T-helper 17 cell (primary cell): ENCODE measurements around the gene RPS6KA2. TPM values are rescaled to one million over a fixed set of nuclear protein-coding genes. Genes with fewer than 3 reads are reported as not detected.
"Not testable (repeated sequence)": the region's sequence is repeated elsewhere in the genome, so short reads cannot be mapped to it uniquely, and the experiment has no call there.

Source experiments
- ATAC-seq: fragments of 150-1000 bp; cut with Tn5 transposase; 2 replicates; pipeline ENCODE4 v1.10.0; 2021; ENCODE audit warnings: mild to moderate bottlenecking, moderate library complexity
- DNase-seq, 3 donors: peaks; one replicate each; pipeline versions ENCODE4 v3.0.0 to v3.0.0-alpha.2; 2020 to 2021
- H3K9me3 ChIP-seq: one replicate; pipeline ENCODE4 v1.7.0; 2013; ENCODE audit warnings: low read length, mild to moderate bottlenecking; ENCODE audit not compliant: control insufficient read depth, poor library complexity, severe bottlenecking
- H3K27ac Mint-ChIP-seq: one replicate; pipeline ENCODE4 v1.8.0; 2022; ENCODE audit warnings: mild to moderate bottlenecking, moderate library complexity, mixed read lengths
- H3K27me3 Mint-ChIP-seq: one replicate; pipeline ENCODE4 v1.8.0; 2022; ENCODE audit warnings: mixed read lengths
- H3K36me3 Mint-ChIP-seq: one replicate; pipeline ENCODE4 v1.8.0; 2022; ENCODE audit warnings: low read depth, mixed read lengths
- H3K4me1 Mint-ChIP-seq: one replicate; pipeline ENCODE4 v1.8.0; 2022; ENCODE audit warnings: mild to moderate bottlenecking, mixed read lengths
- H3K4me3 Mint-ChIP-seq: one replicate; pipeline ENCODE4 v1.8.0; 2022; ENCODE audit warnings: mild to moderate bottlenecking, moderate library complexity, mixed read lengths
- total RNA-seq, 4 donors: library from RNA in 2 of 4; stranded (reverse) in 2 of 4; gene quantifications; one replicate each; pipeline ENCODE4 v1.2.3 and lab custom pipeline; 2022 to 2026

Gene RPS6KA2
- total RNA-seq, 2 donors from 2014 or later = 3.3 to 5.9 TPM

DNA sequence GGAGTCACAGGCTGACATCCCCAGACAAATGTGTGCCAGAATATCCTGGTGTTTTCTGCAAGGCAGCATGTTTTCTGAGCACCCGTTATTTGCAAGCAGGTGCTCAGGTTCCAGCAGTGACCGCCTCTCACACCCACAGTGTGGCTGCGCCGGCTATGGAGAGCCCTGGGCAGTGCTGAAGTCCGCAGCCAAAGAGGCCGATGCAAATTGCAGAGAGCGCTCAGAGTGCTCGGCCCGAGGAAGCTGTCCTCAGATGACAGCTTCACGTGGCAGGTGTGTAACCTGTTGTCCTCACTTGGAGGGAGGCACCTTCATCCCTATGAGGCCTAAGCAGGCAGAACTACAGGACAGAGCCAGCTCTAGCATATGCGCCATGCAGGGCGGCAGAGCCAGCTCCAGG lies 220.9 kb downstream of the RPS6KA2 start:
- ATAC-seq (no peak), DNase-seq (no peak)
- H3K9me3 ChIP-seq = no peaks in the 10 kb centered on the region
- Mint-ChIP-seq H3K4me3 (no peak overlapping the region), H3K27ac (no peak overlapping the region), H3K4me1 (peaks cover 17% of the 10 kb centered on the region), H3K27me3 (no peaks in the 10 kb centered on the region), H3K36me3 (no peaks in the 10 kb centered on the region)

GRCh38 chr6:166405386-166405785 lies 221.7 kb downstream of the RPS6KA2 start:
- peaks cover 18% of the 10 kb centered on the region for H3K4me1 Mint-ChIP-seq
- H3K27ac Mint-ChIP-seq = peak overlapping the region; percentile 27
- DNase-seq = no peak
- ATAC-seq = no peak
- H3K27me3 Mint-ChIP-seq = no peaks in the 10 kb centered on the region
- H3K4me3 Mint-ChIP-seq = no peak overlapping the region
- H3K36me3 Mint-ChIP-seq = no peaks in the 10 kb centered on the region
- H3K9me3 ChIP-seq = no peaks in the 10 kb centered on the region

- DNase-seq = no peak
- peaks cover 12% of the 10 kb centered on the region for H3K4me1 Mint-ChIP-seq
- peaks cover 6% of the 10 kb centered on the region for H3K27me3 Mint-ChIP-seq
- ATAC-seq = no peak
- H3K9me3 ChIP-seq = no peaks in the 10 kb centered on the region
- H3K36me3 Mint-ChIP-seq = no peaks in the 10 kb centered on the region
- H3K27ac Mint-ChIP-seq = peak overlapping the region; percentile 29
- no peak overlapping the region for H3K4me3 Mint-ChIP-seq
These were observed 224.3 kb downstream of the RPS6KA2 start for GRCh38 chr6:166402582-166403277.

DNA sequence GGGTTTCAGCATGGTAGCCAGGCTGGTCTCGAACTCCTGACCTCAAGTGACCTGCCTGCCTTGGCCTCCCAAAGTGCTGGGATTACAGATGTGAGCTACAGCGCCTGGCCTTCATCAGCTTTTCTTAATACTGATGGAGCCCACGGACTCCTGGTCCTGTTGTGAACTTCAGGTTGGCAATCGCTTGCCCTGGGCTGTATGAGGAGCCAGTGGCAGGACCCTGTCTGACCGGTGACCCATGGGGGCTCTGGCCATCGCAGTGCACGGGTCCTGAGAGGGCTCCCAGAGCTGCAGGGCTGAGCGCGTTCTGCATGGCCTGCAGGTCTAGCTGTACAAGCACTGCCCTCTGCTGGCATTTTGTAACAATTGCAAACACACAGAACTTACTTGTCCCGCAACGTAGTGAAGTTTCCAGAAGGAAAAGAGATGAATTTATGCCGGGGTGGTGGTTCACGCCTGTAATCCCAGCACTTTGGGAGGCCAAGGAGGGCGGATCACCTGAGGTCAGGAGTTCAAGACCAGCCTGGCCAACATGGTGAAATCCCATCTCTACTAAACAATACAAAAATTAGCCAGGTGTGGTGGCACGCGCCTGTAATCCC lies 226.3 kb downstream of the RPS6KA2 start:
- H3K27me3 Mint-ChIP-seq, H3K4me3 Mint-ChIP-seq, H3K9me3 ChIP-seq, H3K36me3 Mint-ChIP-seq: not testable (repeated sequence)
- Mint-ChIP-seq H3K4me1 (peaks cover 12% of the 10 kb centered on the region), H3K27ac (peak overlapping the region; percentile 49)
- DNase-seq (peak in 2 of 3 donors; percentile 35 to 41), ATAC-seq (peak; percentile 91)

- peak overlapping the region; percentile 49 for H3K27ac Mint-ChIP-seq
- no peak for DNase-seq
- H3K36me3 Mint-ChIP-seq = no peaks in the 10 kb centered on the region
- peaks cover 15% of the 10 kb centered on the region for H3K27me3 Mint-ChIP-seq
- peaks cover 12% of the 10 kb centered on the region for H3K4me1 Mint-ChIP-seq
- no peak overlapping the region for H3K4me3 Mint-ChIP-seq
- no peaks in the 10 kb centered on the region for H3K9me3 ChIP-seq
- no peak for ATAC-seq
These were observed 226.9 kb downstream of the RPS6KA2 start for GRCh38 chr6:166400181-166400580.

DNA sequence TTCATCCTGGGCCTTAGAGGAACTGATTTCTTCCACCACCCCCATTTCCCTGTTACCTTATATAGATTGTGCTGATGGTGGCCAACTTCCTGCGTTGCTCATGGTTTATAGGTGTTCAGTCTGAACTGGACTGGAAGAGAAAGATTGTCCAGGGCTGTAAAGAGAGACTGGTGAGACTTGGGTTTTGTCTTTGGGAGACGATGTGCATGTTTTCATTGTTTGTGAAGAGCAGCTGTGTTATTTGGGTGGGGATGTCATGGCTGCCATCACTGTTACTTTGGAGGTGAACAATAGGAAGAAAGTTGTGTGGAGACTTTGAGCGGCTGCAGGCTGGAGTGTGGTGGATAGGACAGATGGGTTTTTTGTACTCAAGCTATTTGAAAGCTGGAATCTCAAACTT lies 228.7 kb downstream of the RPS6KA2 start:
- no peak overlapping the region for H3K27ac Mint-ChIP-seq
- H3K36me3 Mint-ChIP-seq = no peaks in the 10 kb centered on the region
- DNase-seq (no peak), ATAC-seq (no peak)
- peaks cover 22% of the 10 kb centered on the region for H3K27me3 Mint-ChIP-seq
- no peaks in the 10 kb centered on the region for H3K9me3 ChIP-seq
- no peak overlapping the region for H3K4me3 Mint-ChIP-seq
- peaks cover 12% of the 10 kb centered on the region for H3K4me1 Mint-ChIP-seq

GRCh38 chr6:166397849-166398248 lies 229.2 kb downstream of the RPS6KA2 start:
- peaks cover 10% of the 10 kb centered on the region for H3K4me1 Mint-ChIP-seq
- no peak overlapping the region for H3K27ac Mint-ChIP-seq
- peaks cover 22% of the 10 kb centered on the region for H3K27me3 Mint-ChIP-seq
- ATAC-seq = no peak
- no peak overlapping the region for H3K4me3 Mint-ChIP-seq
- DNase-seq = no peak
- no peaks in the 10 kb centered on the region for H3K9me3 ChIP-seq
- H3K36me3 Mint-ChIP-seq = no peaks in the 10 kb centered on the region

DNA sequence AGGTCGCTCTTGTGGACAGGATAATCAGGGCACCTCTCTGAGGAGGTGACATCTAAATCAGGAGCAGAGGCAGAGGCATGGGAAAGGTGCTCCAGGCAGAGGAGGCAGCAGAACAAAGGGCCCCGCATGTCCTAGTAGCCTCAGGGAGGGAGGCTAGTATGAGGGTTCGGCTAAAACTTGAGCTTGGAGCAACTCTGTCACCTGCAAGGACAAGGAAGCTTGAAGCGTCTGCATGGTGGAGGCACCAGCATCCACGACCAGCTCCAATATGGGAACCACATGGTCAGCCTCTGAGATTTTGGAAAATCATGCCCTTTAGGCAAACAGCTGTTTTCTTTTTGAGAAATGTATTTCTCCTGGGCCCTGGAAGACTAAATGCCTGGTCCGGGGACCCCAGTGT lies 231.3 kb downstream of the RPS6KA2 start:
- no peak for DNase-seq
- H3K9me3 ChIP-seq = no peaks in the 10 kb centered on the region
- no peak overlapping the region for H3K27ac Mint-ChIP-seq

GRCh38 chr6:166395351-166395750 lies 231.7 kb downstream of the RPS6KA2 start:
- ATAC-seq = no peak
- DNase-seq = no peak
- no peaks in the 10 kb centered on the region for H3K9me3 ChIP-seq
- Mint-ChIP-seq H3K27me3 (peaks cover 28% of the 10 kb centered on the region), H3K36me3 (no peaks in the 10 kb centered on the region), H3K4me3 (no peak overlapping the region), H3K27ac (no peak overlapping the region), H3K4me1 (peaks cover 4% of the 10 kb centered on the region)

More for the DNA sequence above, 231.3 kb downstream of the RPS6KA2 start:
- no peaks in the 10 kb centered on the region for H3K36me3 Mint-ChIP-seq
- H3K4me3 Mint-ChIP-seq = no peak overlapping the region
- peaks cover 6% of the 10 kb centered on the region for H3K4me1 Mint-ChIP-seq
- peaks cover 28% of the 10 kb centered on the region for H3K27me3 Mint-ChIP-seq
- ATAC-seq = no peak

DNA sequence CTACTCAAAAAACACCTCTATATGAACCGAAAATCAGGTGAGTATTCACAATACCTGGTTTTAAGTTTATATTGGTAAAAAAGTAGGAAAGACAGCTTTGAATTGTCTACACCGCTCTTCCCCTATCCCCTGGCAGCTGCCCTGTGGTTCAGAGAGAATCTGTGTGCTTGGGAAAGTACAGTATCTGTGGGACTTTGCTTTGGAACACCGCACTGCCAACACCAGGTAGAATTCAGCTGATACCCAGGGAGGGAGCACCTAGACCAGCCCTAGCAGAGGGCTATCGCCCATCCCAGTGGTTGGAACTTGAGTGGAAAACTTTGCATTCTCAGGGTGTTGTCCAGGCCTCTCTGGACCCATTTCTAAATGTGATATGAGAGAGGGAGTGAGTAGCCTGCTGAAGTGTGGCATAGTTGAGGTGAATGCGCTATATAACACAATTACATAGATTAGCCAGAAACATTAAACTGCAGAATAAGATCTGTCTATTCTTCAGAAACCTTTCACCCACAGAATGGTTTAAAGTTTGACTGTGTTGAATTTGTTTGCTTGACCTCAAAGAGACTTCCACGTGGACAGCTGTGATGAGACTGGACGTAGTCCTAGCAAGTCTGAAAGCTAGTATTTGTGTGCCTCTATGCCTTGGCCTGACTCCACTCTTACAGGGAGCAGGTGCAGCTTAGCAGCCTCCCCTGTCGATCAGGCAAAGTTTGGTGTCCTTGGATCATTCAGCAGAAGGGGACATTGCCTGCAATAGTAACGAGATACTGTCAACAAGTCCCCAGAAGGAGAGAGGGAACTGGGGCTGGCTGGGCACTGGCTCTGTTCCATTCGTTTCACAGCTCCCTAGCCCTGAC lies 232.8 kb downstream of the RPS6KA2 start:
- H3K27me3 Mint-ChIP-seq = peaks cover 25% of the 10 kb centered on the region
- H3K4me1 Mint-ChIP-seq = peaks cover 5% of the 10 kb centered on the region
- no peak overlapping the region for H3K27ac Mint-ChIP-seq
- H3K9me3 ChIP-seq = no peaks in the 10 kb centered on the region
- H3K36me3 Mint-ChIP-seq = no peaks in the 10 kb centered on the region
- ATAC-seq (no peak), DNase-seq (no peak)
- H3K4me3 Mint-ChIP-seq = no peak overlapping the region

DNA sequence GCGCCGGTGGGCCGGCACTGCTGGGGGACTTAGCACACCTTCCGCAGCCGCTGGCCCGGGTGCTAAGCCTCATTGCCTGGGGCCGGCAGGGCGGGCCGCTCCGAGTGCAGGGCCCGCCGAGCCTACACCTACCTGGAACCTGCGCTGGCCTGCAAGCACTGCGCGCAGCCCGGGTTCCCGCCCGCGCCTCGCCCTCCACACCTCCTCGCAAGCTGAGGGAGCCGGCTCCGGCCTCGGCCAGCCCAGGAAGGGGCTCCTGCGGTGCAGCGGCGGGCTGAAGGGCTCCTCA lies 233.6 kb downstream of the RPS6KA2 start:
- no peak overlapping the region for H3K27ac Mint-ChIP-seq
- peaks cover 3% of the 10 kb centered on the region for H3K4me1 Mint-ChIP-seq
- DNase-seq (no peak), ATAC-seq (no peak)
- no peaks in the 10 kb centered on the region for H3K9me3 ChIP-seq
- H3K36me3 Mint-ChIP-seq = no peaks in the 10 kb centered on the region
- no peak overlapping the region for H3K4me3 Mint-ChIP-seq
- H3K27me3 Mint-ChIP-seq = peaks cover 22% of the 10 kb centered on the region

DNA sequence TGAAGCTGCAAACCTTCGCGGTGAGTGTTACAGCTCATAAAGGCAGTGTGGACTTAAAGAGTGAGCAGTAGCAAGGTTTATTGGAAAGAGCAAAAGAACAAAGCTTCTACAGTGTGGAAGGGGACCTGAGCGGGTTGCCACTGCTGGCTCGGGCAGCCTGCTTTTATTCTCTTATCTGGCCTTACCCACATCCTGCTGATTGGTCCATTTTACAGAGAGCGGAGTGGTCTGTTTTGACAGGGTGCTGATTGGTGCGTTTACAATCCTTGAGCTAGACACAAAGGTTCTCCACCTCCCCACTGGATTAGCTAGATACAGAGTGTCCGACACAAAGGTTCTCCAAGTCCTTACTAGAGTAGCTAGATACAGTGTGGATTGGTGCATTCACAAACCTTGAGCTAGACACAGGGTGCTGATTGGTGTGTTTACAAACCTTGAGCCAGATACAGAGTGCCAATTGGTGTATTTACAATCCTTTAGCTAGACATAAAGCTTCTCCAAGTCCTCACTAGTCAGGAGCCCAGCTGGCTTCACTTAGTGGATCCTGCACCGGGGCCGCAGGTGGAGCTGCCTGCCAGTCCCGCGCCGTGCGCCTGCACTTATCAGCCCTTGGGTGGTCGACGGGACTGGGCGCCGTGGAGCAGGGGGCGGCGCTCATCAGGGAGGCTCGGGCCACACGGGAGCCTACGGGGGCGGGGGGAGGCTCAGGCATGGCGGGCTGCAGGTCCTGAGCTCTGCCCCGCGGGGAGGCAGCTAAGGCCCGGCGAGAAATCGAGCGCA lies 234.1 kb downstream of the RPS6KA2 start:
- not testable (repeated sequence) for H3K36me3 Mint-ChIP-seq, H3K4me3 Mint-ChIP-seq, H3K9me3 ChIP-seq, H3K4me1 Mint-ChIP-seq, DNase-seq, H3K27ac Mint-ChIP-seq, ATAC-seq
- peaks cover 22% of the 10 kb centered on the region for H3K27me3 Mint-ChIP-seq

GRCh38 chr6:166389119-166389518 lies 237.9 kb downstream of the RPS6KA2 start:
- peaks cover 8% of the 10 kb centered on the region for H3K27me3 Mint-ChIP-seq
- no peaks in the 10 kb centered on the region for H3K36me3 Mint-ChIP-seq
- no peak for ATAC-seq
- H3K27ac Mint-ChIP-seq = no peak overlapping the region
- peak overlapping the region; percentile 43 for H3K4me3 Mint-ChIP-seq
- no peak for DNase-seq
- H3K9me3 ChIP-seq = no peaks in the 10 kb centered on the region
- H3K4me1 Mint-ChIP-seq = peaks cover 3% of the 10 kb centered on the region
